GM06990 (cell line): ENCODE data around the gene DYSF.

Source experiments
- DNase-seq: peaks from one replicate; pipeline ENCODE4 v3.0.0-alpha.2; 2011; ENCODE audit not compliant: insufficient read length; ENCODE audit errors: extremely low read depth
- H3K27me3 ChIP-seq: replicated peaks from 2 replicates; pipeline ENCODE4 v1.6.0; 2011; ENCODE audit warnings: low read length; ENCODE audit not compliant: control insufficient read depth, insufficient read depth
- H3K36me3 ChIP-seq: 2 replicates; pipeline ENCODE4 v1.5.1; 2011; ENCODE audit warnings: low read length; ENCODE audit not compliant: control insufficient read depth, insufficient read depth
- H3K4me3 ChIP-seq: replicated peaks from 2 replicates; pipeline ENCODE4 v1.5.1; 2011; ENCODE audit warnings: low read depth, mild to moderate bottlenecking, control low read depth, low read length
- CTCF ChIP-seq: IDR thresholded peaks from 2 replicates; pipeline ENCODE4 v1.5.1; 2011; ENCODE audit warnings: low read length, control low read depth, mild to moderate bottlenecking, inconsistent platforms; ENCODE audit not compliant: insufficient read depth, poor library complexity, severe bottlenecking

The DYSF gene

GRCh38 chr2:71629771-71630453 is 176.6 kb downstream of the DYSF start:
- Histone ChIP-seq H3K27me3 (no peaks in the 10 kb centered on the region), H3K4me3 (no peak overlapping the region), H3K36me3 (no peaks in the 10 kb centered on the region)
- no peak for TF ChIP-seq CTCF
- no peak for DNase-seq

- no peaks in the 10 kb centered on the region for H3K27me3 ChIP-seq
- H3K36me3 ChIP-seq: no peaks in the 10 kb centered on the region
- no peak for TF ChIP-seq CTCF
- no peak for DNase-seq
- no peak overlapping the region for H3K4me3 ChIP-seq
These were observed 177.3 kb downstream of the DYSF start for GRCh38 chr2:71630454-71631328.

GRCh38 chr2:71631411-71631931 is 178.1 kb downstream of the DYSF start:
- Histone ChIP-seq H3K36me3 (no peaks in the 10 kb centered on the region), H3K27me3 (no peaks in the 10 kb centered on the region), H3K4me3 (no peak overlapping the region)
- no peak for TF ChIP-seq CTCF
- DNase-seq: no peak

- DNase-seq: no peak
- no peaks in the 10 kb centered on the region for H3K36me3 ChIP-seq
- TF ChIP-seq CTCF: no peak
- no peaks in the 10 kb centered on the region for H3K27me3 ChIP-seq
- H3K4me3 ChIP-seq: no peak overlapping the region
These were observed 179.7 kb downstream of the DYSF start for GRCh38 chr2:71633086-71633485.

DNA sequence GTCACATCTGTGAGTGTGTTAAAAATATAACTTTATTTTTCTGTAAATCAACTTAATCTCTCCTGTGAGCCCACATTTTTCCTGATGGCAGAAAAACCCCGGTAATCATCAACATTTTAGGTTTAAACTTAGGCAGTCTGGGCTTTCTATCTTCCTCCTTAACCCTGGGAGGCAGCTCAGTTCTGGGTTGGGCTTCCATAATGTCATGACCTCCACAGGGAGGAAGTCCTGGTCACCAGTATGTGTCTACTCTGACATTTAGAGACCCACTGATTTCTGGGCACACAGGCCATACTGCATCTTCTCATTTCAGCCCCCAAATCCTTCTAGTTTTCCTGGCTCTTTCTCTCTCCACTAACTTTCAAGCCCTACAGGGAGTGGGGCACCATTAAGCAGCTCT is 181.2 kb downstream of the DYSF start:
- Histone ChIP-seq H3K36me3 (no peaks in the 10 kb centered on the region), H3K27me3 (no peaks in the 10 kb centered on the region), H3K4me3 (no peak overlapping the region)
- DNase-seq: no peak
- TF ChIP-seq CTCF: no peak
